IMR-90 (cell line): ENCODE results near the gene SLC25A34. TPM values are rescaled to one million over a fixed set of nuclear protein-coding genes. Genes with fewer than 3 reads are reported as not detected.

ENCODE experiments used
- ATAC-seq: fragments of 200-7000 bp; cut with Tn5 transposase; 2 replicates; pipeline ENCODE4 v1.9.1; 2020; ENCODE audit warnings: low read depth, mild to moderate bottlenecking, moderate library complexity
- BruUV-seq: library from RNA; stranded (reverse); fragments of 400-500 nt; replicated peaks from 2 replicates; lab custom pipeline; 2021; lab: Mats Ljungman, UMichigan
- CTCF ChIA-PET: fragments of 300-600 bp; formaldehyde crosslinking; extraction: SDS; loops from one replicate; lab custom pipeline; 2021; ENCODE audit warnings: antibody characterized with exemption; lab: Yijun Ruan, JAX
- POLR2A ChIA-PET: fragments of 300-600 bp; sonication (Branson Sonifier 250); formaldehyde crosslinking; loops from one replicate; lab custom pipeline; 2022; ENCODE audit warnings: antibody characterized with exemption; ENCODE audit not compliant: unreplicated experiment; lab: Charles Lee
- DNase-seq: peaks from one replicate; pipeline ENCODE4 v3.0.0; 2013
- H2AFZ ChIP-seq: replicated peaks from 2 replicates; pipeline ENCODE3; 2013; ENCODE audit warnings: low read length, mild to moderate bottlenecking; ENCODE audit not compliant: poor library complexity
- H2AK5ac ChIP-seq: 2 replicates; pipeline ENCODE4 v1.6.1; 2013; ENCODE audit warnings: low read depth, low read length, inconsistent platforms
- H2AK9ac ChIP-seq: replicated peaks from 2 replicates; pipeline ENCODE3; 2013; ENCODE audit warnings: mild to moderate bottlenecking, low read depth, low read length, moderate library complexity; ENCODE audit not compliant: poor library complexity
- H2BK120ac ChIP-seq: 2 replicates; pipeline ENCODE4 v1.6.1; 2013; ENCODE audit warnings: low read depth, low read length, inconsistent platforms
- H2BK15ac ChIP-seq: 3 replicates; pipeline ENCODE4 v1.6.1; 2013; ENCODE audit warnings: low read depth, low read length, inconsistent platforms
- H2BK20ac ChIP-seq: 2 replicates; pipeline ENCODE4 v1.6.1; 2013; ENCODE audit warnings: low read depth, mild to moderate bottlenecking, inconsistent platforms, low read length, moderate library complexity
- H2BK5ac ChIP-seq: 2 replicates; pipeline ENCODE4 v1.6.1; 2013; ENCODE audit warnings: mild to moderate bottlenecking, low read depth, low read length, inconsistent platforms; ENCODE audit not compliant: poor library complexity, severe bottlenecking
- H3K14ac ChIP-seq: replicated peaks from 2 replicates; pipeline ENCODE4 v1.6.1; 2013; ENCODE audit warnings: low read depth, low read length, inconsistent platforms
- H3K18ac ChIP-seq: 2 replicates; pipeline ENCODE4 v1.6.1; 2013; ENCODE audit warnings: low read depth, low read length, control low read depth
- H3K23ac ChIP-seq: 2 replicates; pipeline ENCODE4 v1.6.1; 2013; ENCODE audit warnings: low read depth, low read length, inconsistent platforms
- H3K27ac ChIP-seq: 2 replicates; pipeline ENCODE4 v1.5.1; 2013; ENCODE audit warnings: mild to moderate bottlenecking, control low read depth, low read length; ENCODE audit not compliant: insufficient read depth
- H3K27me3 ChIP-seq: 2 replicates; pipeline ENCODE4 v1.6.1; 2013; ENCODE audit warnings: low read length; ENCODE audit not compliant: control insufficient read depth, insufficient read depth
- H3K36me3 ChIP-seq: 2 replicates; pipeline ENCODE4 v1.6.1; 2013; ENCODE audit warnings: low read length, mixed read lengths; ENCODE audit not compliant: control insufficient read depth, insufficient read depth
- H3K4ac ChIP-seq: 2 replicates; pipeline ENCODE4 v1.6.1; 2013; ENCODE audit warnings: low read depth, low read length, inconsistent platforms
- H3K4me1 ChIP-seq: 2 replicates; pipeline ENCODE4 v1.6.1; 2013; ENCODE audit warnings: low read length, mixed read lengths; ENCODE audit not compliant: control insufficient read depth, insufficient read depth
- H3K4me2 ChIP-seq: 2 replicates; pipeline ENCODE4 v1.6.1; 2013; ENCODE audit warnings: low read depth, mild to moderate bottlenecking, control low read depth, low read length, moderate library complexity
- H3K4me3 ChIP-seq: 2 replicates; pipeline ENCODE4 v1.5.1; 2013; ENCODE audit warnings: low read depth, mild to moderate bottlenecking, control low read depth, low read length, moderate library complexity; ENCODE audit not compliant: insufficient read depth
- H3K56ac ChIP-seq: 2 replicates; pipeline ENCODE4 v1.6.1; 2013; ENCODE audit warnings: low read length, inconsistent platforms; ENCODE audit not compliant: insufficient read depth; ENCODE audit errors: extremely low read depth
- H3K79me1 ChIP-seq, 2 experiments: 2 replicates each; pipeline ENCODE4 v1.6.1; 2013; ENCODE audit warnings: low read length in 2 of 2, inconsistent platforms in 1 of 2, low read depth in 1 of 2
- H3K9ac ChIP-seq: 2 replicates; pipeline ENCODE4 v1.6.1; 2013; ENCODE audit warnings: low read depth, low read length, control low read depth
- H3K9me1 ChIP-seq: 2 replicates; pipeline ENCODE4 v1.6.1; 2013; ENCODE audit warnings: low read length, inconsistent platforms; ENCODE audit not compliant: insufficient read depth
- H3K9me3 ChIP-seq: 2 replicates; pipeline ENCODE4 v1.6.1; 2013; ENCODE audit warnings: low read length; ENCODE audit not compliant: control insufficient read depth, insufficient read depth
- H4K20me1 ChIP-seq: 2 replicates; pipeline ENCODE4 v1.6.1; 2013; ENCODE audit warnings: low read length, inconsistent platforms; ENCODE audit not compliant: insufficient read depth
- H4K5ac ChIP-seq: 2 replicates; pipeline ENCODE4 v1.6.1; 2013; ENCODE audit warnings: mild to moderate bottlenecking, low read depth, low read length, control low read depth
- H4K8ac ChIP-seq, 2 experiments: 2 replicates each; pipeline ENCODE4 v1.6.1; 2013; ENCODE audit warnings: low read depth in 2 of 2, low read length in 2 of 2, control low read depth in 1 of 2, inconsistent platforms in 1 of 2
- H4K91ac ChIP-seq: 2 replicates; pipeline ENCODE4 v1.6.1; 2013; ENCODE audit warnings: low read depth, low read length, inconsistent platforms; ENCODE audit not compliant: insufficient read depth
- BHLHE40 ChIP-seq: fragments of 150-350 bp; IDR thresholded peaks from 2 replicates; pipeline ENCODE4 v1.6.1; 2016; ENCODE audit warnings: mild to moderate bottlenecking, low read depth, low read length
- CEBPB ChIP-seq: IDR thresholded peaks from 2 replicates; pipeline ENCODE4 v1.6.1; 2012; ENCODE audit warnings: low read depth, low read length, improper control_type of control experiment
- CHD1 ChIP-seq: IDR thresholded peaks from 2 replicates; pipeline ENCODE4 v1.6.1; 2012; ENCODE audit warnings: low read depth, low read length, improper control_type of control experiment
- ELK1 ChIP-seq: fragments of 150-350 bp; IDR thresholded peaks from 2 replicates; pipeline ENCODE4 v1.6.1; 2016; ENCODE audit warnings: low read depth, mild to moderate bottlenecking, low read length, moderate library complexity, borderline replicate concordance
- FOS ChIP-seq: fragments of 150-350 bp; IDR thresholded peaks from 2 replicates; pipeline ENCODE4 v1.6.1; 2016; ENCODE audit warnings: low read depth, low read length
- MAFK ChIP-seq: IDR thresholded peaks from 2 replicates; pipeline ENCODE4 v1.6.1; 2012; ENCODE audit warnings: low read depth, low read length, improper control_type of control experiment
- MAZ ChIP-seq: IDR thresholded peaks from 2 replicates; pipeline ENCODE4 v1.6.1; 2012; ENCODE audit warnings: low read depth, mild to moderate bottlenecking, low read length, improper control_type of control experiment, moderate library complexity, borderline replicate concordance
- NFE2L2 ChIP-seq: fragments of 150-350 bp; IDR thresholded peaks from 2 replicates; pipeline ENCODE4 v1.6.1; 2016; ENCODE audit warnings: low read depth, mild to moderate bottlenecking, low read length
- POLR2A ChIP-seq: IDR thresholded peaks from 2 replicates; pipeline ENCODE4 v1.6.1; 2012; ENCODE audit warnings: mild to moderate bottlenecking, low read depth, low read length
- RAD21 ChIP-seq: IDR thresholded peaks from 2 replicates; pipeline ENCODE4 v1.6.1; 2012; ENCODE audit warnings: low read length, improper control_type of control experiment
- RCOR1 ChIP-seq: IDR thresholded peaks from 2 replicates; pipeline ENCODE4 v1.6.1; 2012; ENCODE audit warnings: mild to moderate bottlenecking, low read length, improper control_type of control experiment; ENCODE audit not compliant: insufficient replicate concordance
- RFX5 ChIP-seq: IDR thresholded peaks from 2 replicates; pipeline ENCODE4 v1.8.0; 2012; ENCODE audit warnings: low read depth, mild to moderate bottlenecking, low read length, moderate library complexity
- SMC3 ChIP-seq: fragments of 150-350 bp; IDR thresholded peaks from 2 replicates; pipeline ENCODE4 v1.6.1; 2016; ENCODE audit warnings: low read depth, mild to moderate bottlenecking, antibody characterized with exemption, low read length, moderate library complexity
- USF2 ChIP-seq: fragments of 150-350 bp; IDR thresholded peaks from 2 replicates; pipeline ENCODE4 v1.6.1; 2017; ENCODE audit warnings: mild to moderate bottlenecking, antibody characterized with exemption, low read length, low read depth
- WGBS, 2 experiments: methylation state at CpG; one replicate each; pipeline versions ENCODE4 v1.1.5 to v1.1.7; 2013; ENCODE audit warnings: missing lambda C conversion rate in 2 of 2; ENCODE audit not compliant: insufficient read length in 1 of 2; ENCODE audit errors: extremely low coverage in 2 of 2; 5-methylcytosine and 5-hydroxymethylcytosine counted together
- dilution Hi-C: fragments of 300-500 bp; cut with HindIII; formaldehyde crosslinking; loops from one replicate; pipeline ENCODE4 v1.14.3; 2018; ENCODE audit warnings: low sequenced_read_pairs; ENCODE audit not compliant: unreplicated experiment
- in situ Hi-C: fragments of 300-500 bp; cut with MboI; formaldehyde crosslinking; loops from 3 replicates; pipeline ENCODE4 v1.14.3; 2019; ENCODE audit warnings: low sequenced_read_pairs, inconsistent platforms, mixed read lengths
- intact Hi-C: fragments of 100-400 bp; cut with micrococcal nuclease; formaldehyde crosslinking; loops from 2 replicates; pipeline ENCODE4 v1.10.0; 2022
- polyA plus RNA-seq, 3 experiments: library from polyadenylated mRNA; depleted of rRNA; stranded (reverse); fragments of >200 nt; gene quantifications; 2 replicates each; pipeline ENCODE4 v1.2.3, GENCODE V29; 2012; ENCODE audit warnings: low replicate concordance in 1 of 3
- total RNA-seq: library from RNA; depleted of rRNA; stranded (reverse); fragments of >200 nt; gene quantifications from 2 replicates; pipeline ENCODE4 v1.2.3, GENCODE V29; 2012

The SLC25A34 gene
- total and polyA plus RNA-seq, 2 of the 4 experiments (the other 2 are of a cell fraction) = under 0.01 to 0.72 TPM

- in situ Hi-C loops = no loop called here
- no peaks in the 10 kb centered on the region for H3K4me1 ChIP-seq
Measured at GRCh38 chr1:15734901-15735300, 1.2 kb upstream of the SLC25A34 start.

More at GRCh38 chr1:15734901-15735300, 1.2 kb upstream of the SLC25A34 start:
- no peak overlapping the region for H3K9ac ChIP-seq
- H3K27me3 ChIP-seq = no peaks in the 10 kb centered on the region
- no peak overlapping the region for H2BK5ac ChIP-seq
- ChIA-PET CTCF (no interaction called here), POLR2A (no interaction called here)
- no peak overlapping the region for H3K27ac ChIP-seq
- WGBS, 2 experiments = 79% methylated on average over 8 of the region's 17 CpGs; no CpG with 5 or more reads in 1 of the 2 experiments
- H2BK20ac ChIP-seq = no peak overlapping the region
- no peak overlapping the region for H3K4ac ChIP-seq
- ATAC-seq (no peak), DNase-seq (no peak)
- H2BK120ac ChIP-seq = no peak overlapping the region
- H4K91ac ChIP-seq = no peak overlapping the region
- H3K36me3 ChIP-seq = peaks cover 49% of the 10 kb centered on the region
- no peak overlapping the region for H3K18ac ChIP-seq
- no peaks in the 10 kb centered on the region; a peak in 1 of 4 replicates for H3K79me1 ChIP-seq
- no peaks in the 10 kb centered on the region; the same call in 1 of the 2 replicates for H4K20me1 ChIP-seq
- H4K8ac ChIP-seq = no peak overlapping the region
- H3K4me2 ChIP-seq = no peak overlapping the region
- no peak overlapping the region for H2AK9ac ChIP-seq
- H3K14ac ChIP-seq = no peak overlapping the region
- no peaks in the 10 kb centered on the region for H3K9me3 ChIP-seq
- H2BK15ac ChIP-seq = no peak overlapping the region
- no peak overlapping the region for H3K4me3 ChIP-seq
- no TSS peak for BruUV-seq
- H2AFZ ChIP-seq = no peak overlapping the region
- no peak overlapping the region for H3K23ac ChIP-seq
- H3K56ac ChIP-seq = no peak overlapping the region
- H3K9me1 ChIP-seq = no peaks in the 10 kb centered on the region
- no peak overlapping the region for H2AK5ac ChIP-seq
- H4K5ac ChIP-seq = no peak overlapping the region
- no peak for TF ChIP-seq USF2
- no peak for TF ChIP-seq RCOR1
- TF ChIP-seq BHLHE40 = no peak
- no peak for TF ChIP-seq CEBPB
- no peak for TF ChIP-seq MAFK
- TF ChIP-seq SMC3 = no peak
- no peak for TF ChIP-seq NFE2L2
- TF ChIP-seq MAZ = no peak
- no peak for TF ChIP-seq RAD21
- TF ChIP-seq ELK1 = no peak
- no peak for TF ChIP-seq FOS
- no peak for TF ChIP-seq CHD1
- TF ChIP-seq RFX5 = no peak
- no peak for TF ChIP-seq POLR2A
- dilution Hi-C loops (no loop called here), intact Hi-C loops (no loop called here)
